ENCODE measurements around the gene PRICKLE3. TPM values are rescaled to one million over a fixed set of nuclear protein-coding genes. Genes with fewer than 3 reads are reported as not detected.
A peak's percentile ranks its signal among the peaks of the same experiment; 100 is the strongest.

The PRICKLE3 gene
- total RNA-seq, 2 experiments from 2014 or later: 1.8 to 2.3 TPM

- peak overlapping the region; percentile 80 for H3K4me3 Mint-ChIP-seq
- H3K27ac Mint-ChIP-seq: peak overlapping the region; percentile 86
- H3K9me3 Mint-ChIP-seq: no peaks in the 10 kb centered on the region
- peaks cover 59% of the 10 kb centered on the region for H3K4me1 ChIP-seq (ENCODE audit: insufficient read depth, low read length)
- H3K36me3 Mint-ChIP-seq (ENCODE audit: low read depth): no peaks in the 10 kb centered on the region
- H3K27me3 ChIP-seq (ENCODE audit: control insufficient read depth in 1 of 2, insufficient read depth in 2 of 2, low read length in 2 of 2): no peaks in the 10 kb centered on the region
- DNase-seq: peak in 13 of 14 experiments; percentile 30 to 86 (median 61)
- no peaks in the 10 kb centered on the region for H3K36me3 ChIP-seq (ENCODE audit: insufficient read depth, low read length)
- CTCF ChIA-PET: interaction anchor here (0.8 to 3.2 kb wide), 4 partner anchors 11 to 60 kb away, joined by 3 to 15 read pairs (median 6); no protein-coding TSS in a partner anchor
- POLR2A ChIA-PET: interaction anchor here (0.7 to 6.0 kb wide), 15 partner anchors 8 to 593 kb away, joined by 3 to 50 read pairs (median 4); partner anchors contain the start of genes GRIPAP1, OTUD5, PRAF2 and RBM3
- no peak for TF ChIP-seq CTCF (IDR thresholded peaks at IDR 0.05)
- intact Hi-C loops (cut with DNase I, micrococcal nuclease): no loop called here
- peak; percentile 21 for ATAC-seq (ENCODE audit: poor library complexity)
- H3K9me3 ChIP-seq (ENCODE audit: control insufficient read depth in 1 of 2, insufficient read depth in 1 of 2, low read length in 2 of 2): no peaks in the 10 kb centered on the region
- H3K27me3 Mint-ChIP-seq: no peaks in the 10 kb centered on the region
- peak overlapping the region; percentile 72 to 78 for H3K27ac ChIP-seq (ENCODE audit: low read depth in 1 of 2, low read length in 2 of 2)
- peak overlapping the region; percentile 56 for H3K4me3 ChIP-seq (ENCODE audit: low read length)
- peaks cover 32% of the 10 kb centered on the region for H3K4me1 Mint-ChIP-seq (ENCODE audit: low read depth)
These were observed 19.0 kb downstream of the PRICKLE3 start for GRCh38 chrX:49166914-49167739.

GRCh38 chrX:49165901-49166881 lies 20.0 kb downstream of the PRICKLE3 start:
- intact Hi-C loops (cut with DNase I, micrococcal nuclease): no loop called here
- Mint-ChIP-seq H3K36me3 (ENCODE audit: low read depth) (no peaks in the 10 kb centered on the region), H3K4me3 (peak overlapping the region; percentile 80), H3K27ac (peak overlapping the region; percentile 86), H3K27me3 (no peaks in the 10 kb centered on the region), H3K9me3 (no peaks in the 10 kb centered on the region), H3K4me1 (ENCODE audit: low read depth) (peaks cover 32% of the 10 kb centered on the region)
- peak overlapping the region; percentile 56 for H3K4me3 ChIP-seq (ENCODE audit: low read length)
- CTCF ChIA-PET: interaction anchor here (0.8 to 3.2 kb wide), 4 partner anchors 10 to 59 kb away, joined by 3 to 15 read pairs (median 6); no protein-coding TSS in a partner anchor
- ATAC-seq (ENCODE audit: poor library complexity): peak; percentile 72
- POLR2A ChIA-PET: interaction anchor here (0.6 to 6.0 kb wide), 15 partner anchors 9 to 1516 kb away, joined by 3 to 50 read pairs (median 4); partner anchors contain the start of genes ELK1, GRIPAP1, OTUD5 and PRAF2
- TF ChIP-seq CTCF (IDR thresholded peaks at IDR 0.05): peak; percentile 31
- H3K27me3 ChIP-seq (ENCODE audit: control insufficient read depth in 1 of 2, insufficient read depth in 2 of 2, low read length in 2 of 2): no peaks in the 10 kb centered on the region
- no peaks in the 10 kb centered on the region for H3K36me3 ChIP-seq (ENCODE audit: insufficient read depth, low read length)
- H3K4me1 ChIP-seq (ENCODE audit: insufficient read depth, low read length): peaks cover 52% of the 10 kb centered on the region
- H3K27ac ChIP-seq (ENCODE audit: low read depth in 1 of 2, low read length in 2 of 2): peak overlapping the region; percentile 72 to 78
- DNase-seq: peak; percentile 51 to 89 (median 66)
- H3K9me3 ChIP-seq (ENCODE audit: control insufficient read depth in 1 of 2, insufficient read depth in 1 of 2, low read length in 2 of 2): no peaks in the 10 kb centered on the region
